Breast epithelium (tissue), 4 donors: Measurements from ENCODE around the gene SLC34A1. TPM values are rescaled to one million over a fixed set of nuclear protein-coding genes. Genes with fewer than 3 reads are reported as not detected.

ENCODE experiments used
- DNase-seq, 2 donors: peaks; one replicate each; pipeline ENCODE4 v3.0.0-alpha.2; 2019; ENCODE audit warnings: low spot score in 2 of 2
- H3K27ac ChIP-seq, 2 donors: fragments of 200-600 bp; sonication (generic) in 1 of 2; one replicate each; pipeline ENCODE4 v1.5.1; 2016 to 2019; ENCODE audit warnings: mild to moderate bottlenecking in 1 of 2
- H3K27me3 ChIP-seq, 2 donors: fragments of 200-600 bp; sonication (generic) in 1 of 2; one replicate each; pipeline versions ENCODE4 v1.5.1 to v1.6.0; 2017 to 2019; ENCODE audit warnings: control low read depth in 1 of 2, mild to moderate bottlenecking in 1 of 2
- H3K36me3 ChIP-seq: fragments of 200-600 bp; one replicate; pipeline ENCODE4 v1.5.1; 2019
- H3K4me1 ChIP-seq, 2 donors: fragments of 200-600 bp; sonication (generic); one replicate each; pipeline ENCODE4 v1.5.1; 2016 to 2019; ENCODE audit warnings: control low read depth in 1 of 2
- H3K4me3 ChIP-seq, 3 donors: fragments of 200-600 bp; sonication (generic); 1 replicate in 2 of 3; 2 replicates in 1 of 3; pipeline ENCODE4 v1.5.1; 2016 to 2019; ENCODE audit warnings: mild to moderate bottlenecking in 3 of 3, moderate library complexity in 2 of 3
- H3K9me3 ChIP-seq, 2 donors: fragments of 200-600 bp; sonication (generic) in 1 of 2; one replicate each; pipeline ENCODE4 v1.5.1; 2016 to 2019; ENCODE audit warnings: control low read depth in 1 of 2
- CTCF ChIP-seq, 3 donors: fragments of 450-650 bp; IDR thresholded peaks; one replicate each; pipeline ENCODE4 v1.5.1; 2016 to 2017; ENCODE audit warnings: antibody characterized with exemption in 3 of 3, mild to moderate bottlenecking in 3 of 3, moderate library complexity in 3 of 3
- POLR2A ChIP-seq: fragments of 450-650 bp; IDR thresholded peaks from one replicate; pipeline ENCODE4 v1.6.1; 2016; ENCODE audit warnings: antibody characterized with exemption, mild to moderate bottlenecking, moderate library complexity
- POLR2AphosphoS5 ChIP-seq, 3 donors: sonication (generic); formaldehyde crosslinking; IDR thresholded peaks; one replicate each; pipeline ENCODE4 v1.6.1; 2017; ENCODE audit warnings: antibody characterized with exemption in 3 of 3
- intact Hi-C: fragments of 100-400 bp; cut with DNase I; formaldehyde crosslinking; loops from one replicate; pipeline ENCODE4 v1.15.1; 2023; ENCODE audit warnings: low total_unique reads
- total RNA-seq, 3 donors: library from RNA; depleted of rRNA; stranded (reverse); fragments of >200 nt; gene quantifications; one replicate each; pipeline ENCODE4 v1.1.0, GENCODE V29; 2016

The SLC34A1 gene
- total RNA-seq, 3 donors from 2014 or later = not detected

DNA sequence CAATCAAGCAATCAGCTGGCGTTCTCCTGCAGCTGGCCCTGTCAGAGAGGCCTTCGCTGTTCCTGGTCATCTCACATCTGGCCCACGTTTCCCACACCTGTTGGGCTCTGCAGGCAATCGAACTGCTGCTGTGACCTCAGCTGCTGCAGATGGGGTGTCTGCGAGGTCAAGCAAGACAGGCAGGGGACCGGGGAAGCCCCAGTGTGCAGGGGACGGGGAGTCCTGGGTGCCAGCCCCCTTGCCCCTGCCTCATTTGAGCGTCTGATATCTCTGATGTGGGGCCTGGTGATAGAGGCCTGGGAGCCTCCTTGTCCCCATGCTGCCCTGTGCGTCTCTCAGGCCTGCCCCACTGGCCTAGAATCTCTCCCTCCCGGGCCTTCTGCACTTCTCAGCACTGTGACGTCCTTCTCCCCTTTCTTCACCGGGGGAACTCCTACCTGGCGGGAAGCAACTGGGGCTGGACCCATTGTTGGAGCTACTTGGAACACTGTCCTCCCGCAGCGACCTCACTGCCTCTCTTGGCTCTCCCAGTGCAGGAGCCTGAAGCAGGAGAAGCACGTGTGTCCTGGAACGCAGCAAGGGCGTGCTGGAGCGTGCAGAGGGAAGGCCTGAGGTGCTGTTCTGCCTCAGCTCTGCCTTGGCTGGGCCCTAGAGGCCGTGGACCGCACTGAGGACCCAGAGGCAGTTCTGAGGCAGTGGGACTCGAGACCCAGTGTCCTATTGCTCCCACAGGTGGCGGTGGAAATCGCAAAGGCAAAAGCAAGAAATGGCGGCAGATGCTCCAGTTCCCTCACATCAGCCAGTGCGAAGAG is 46.1 kb downstream of the SLC34A1 start:
- H3K9me3 ChIP-seq = no peaks in the 10 kb centered on the region
- H3K36me3 ChIP-seq = no peaks in the 10 kb centered on the region
- no peak for DNase-seq
- TF ChIP-seq POLR2AphosphoS5 (IDR thresholded peaks at IDR 0.05) (no peak), CTCF (IDR thresholded peaks at IDR 0.05) (no peak), POLR2A (no peak)
- no peaks in the 10 kb centered on the region for H3K27me3 ChIP-seq
- intact Hi-C loops = no loop called here
- H3K27ac ChIP-seq = peak overlapping the region in 1 of 2 donors; percentile 3
- no peak overlapping the region for H3K4me3 ChIP-seq
- H3K4me1 ChIP-seq = peaks cover 5 to 17% of the 10 kb centered on the region in 2 donors

DNA sequence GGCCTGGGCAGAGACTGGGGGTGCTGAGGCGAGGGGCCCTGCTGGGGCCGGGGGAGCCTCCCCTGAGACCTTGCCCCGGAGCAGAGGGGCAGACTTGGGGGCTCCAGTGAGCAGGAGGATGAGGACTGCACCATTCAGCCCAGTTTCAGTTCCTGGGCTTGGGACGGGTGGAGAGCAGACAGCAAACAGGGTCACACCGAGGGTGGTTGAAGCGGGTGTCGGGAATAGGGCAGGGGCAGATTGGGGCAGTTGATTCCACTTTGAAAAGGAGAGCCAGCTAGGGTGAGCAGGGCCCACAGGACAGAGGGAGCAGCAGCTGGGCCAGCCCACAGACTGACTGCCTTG is 46.7 kb downstream of the SLC34A1 start:
- H3K27ac ChIP-seq = peak overlapping the region in 1 of 2 donors; percentile 54
- H3K4me1 ChIP-seq = peaks cover 5 to 17% of the 10 kb centered on the region in 2 donors
- H3K36me3 ChIP-seq = no peaks in the 10 kb centered on the region
- H3K27me3 ChIP-seq = no peaks in the 10 kb centered on the region
- TF ChIP-seq CTCF (IDR thresholded peaks at IDR 0.05) = no peak
- TF ChIP-seq POLR2AphosphoS5 (IDR thresholded peaks at IDR 0.05) = no peak
- TF ChIP-seq POLR2A = no peak
- DNase-seq = no peak
- no peaks in the 10 kb centered on the region for H3K9me3 ChIP-seq
- intact Hi-C loops = no loop called here
- no peak overlapping the region for H3K4me3 ChIP-seq

GRCh38 chr5:177431317-177432142 is 47.3 kb downstream of the SLC34A1 start:
- TF ChIP-seq CTCF (IDR thresholded peaks at IDR 0.05) (no peak), POLR2AphosphoS5 (IDR thresholded peaks at IDR 0.05) (peak in 1 of 3 donors; percentile 20), POLR2A (no peak)
- H3K4me3 ChIP-seq = no peak overlapping the region
- no peaks in the 10 kb centered on the region for H3K36me3 ChIP-seq
- H3K9me3 ChIP-seq = no peaks in the 10 kb centered on the region
- peaks cover 5 to 17% of the 10 kb centered on the region in 2 donors for H3K4me1 ChIP-seq
- H3K27ac ChIP-seq = peak overlapping the region in 1 of 2 donors; percentile 54
- intact Hi-C loops = no loop called here
- no peak for DNase-seq
- no peaks in the 10 kb centered on the region for H3K27me3 ChIP-seq

DNA sequence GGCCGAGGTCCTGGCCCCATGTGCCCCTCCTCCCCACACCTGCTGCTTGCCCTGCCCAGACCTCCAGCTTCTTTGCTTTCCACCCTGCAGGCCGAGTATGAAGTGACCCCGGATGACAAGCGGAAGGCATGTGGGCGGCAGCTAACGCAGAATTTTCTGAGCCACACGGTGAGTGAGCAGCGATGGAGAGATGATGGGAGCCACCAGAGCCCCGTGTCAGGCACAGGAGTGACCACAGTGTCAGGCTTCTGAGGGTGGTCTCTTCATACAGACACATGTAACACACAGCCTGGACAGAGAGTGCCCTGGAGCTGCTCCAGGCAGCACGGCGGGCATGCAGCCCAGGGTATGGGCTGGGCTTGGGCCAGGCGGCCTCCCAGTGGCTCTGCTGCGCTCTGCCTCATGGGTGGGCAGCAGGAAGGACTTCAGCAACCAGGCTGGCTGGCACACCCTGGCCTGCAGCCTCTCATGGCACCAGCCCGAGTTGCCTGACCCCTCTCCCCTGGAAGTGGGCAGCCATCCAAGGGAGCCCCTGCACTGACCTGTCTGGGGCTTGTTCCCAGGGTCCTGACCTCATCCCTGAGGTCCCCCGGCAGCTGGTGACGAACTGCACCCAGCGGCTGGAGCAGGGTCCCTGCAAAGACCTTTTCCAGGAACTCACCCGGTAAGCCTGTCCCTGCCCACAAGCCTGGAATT is 48.1 kb downstream of the SLC34A1 start:
- intact Hi-C loops = no loop called here
- H3K36me3 ChIP-seq = no peaks in the 10 kb centered on the region
- no peak for DNase-seq
- H3K4me1 ChIP-seq = peaks cover 5 to 17% of the 10 kb centered on the region in 2 donors
- H3K27me3 ChIP-seq = no peaks in the 10 kb centered on the region
- H3K9me3 ChIP-seq = no peaks in the 10 kb centered on the region
- peak overlapping the region in 1 of 2 donors; percentile 54 for H3K27ac ChIP-seq
- TF ChIP-seq POLR2A = no peak
- no peak for TF ChIP-seq CTCF (IDR thresholded peaks at IDR 0.05)
- no peak for TF ChIP-seq POLR2AphosphoS5 (IDR thresholded peaks at IDR 0.05)
- H3K4me3 ChIP-seq = no peak overlapping the region
